ENCODE results near the gene BPTF. TPM values are rescaled to one million over a fixed set of nuclear protein-coding genes. Genes with fewer than 3 reads are reported as not detected.

The BPTF gene
- total and polyA plus RNA-seq, 2 of the 13 experiments (the other 11 are each of a cell fraction or from before 2014, with no cell fraction given) = 43.5 to 66.1 TPM

DNA sequence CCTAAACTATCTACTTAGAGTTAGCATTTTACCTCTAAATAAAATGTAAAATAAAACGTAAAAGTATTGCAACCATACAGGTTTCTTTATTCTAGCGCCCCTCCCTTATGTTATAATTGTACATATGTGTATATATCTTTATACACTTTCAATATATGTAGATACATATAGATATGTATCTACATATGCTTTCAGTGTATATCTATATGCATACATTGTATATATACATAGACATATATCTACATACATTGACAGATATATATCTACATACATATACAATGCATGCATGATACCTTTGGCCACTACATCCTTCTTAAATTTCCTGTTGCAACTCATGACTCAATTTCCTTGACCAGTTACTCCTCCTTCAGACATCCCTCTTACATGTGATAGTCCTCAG, 16.7 kb downstream of the BPTF start:
- no peak for FAIRE-seq
- in situ Hi-C loops (cut with HindIII; ENCODE audit: extremely low pct_ligation_motif_present, low pct_unique_long_range_greater_than_20kb) (no loop called here), intact Hi-C loops (cut with micrococcal nuclease; ENCODE audit: unreplicated experiment) (no loop called here)
- Histone ChIP-seq H3K9me3 (ENCODE audit: low read length) (no peaks in the 10 kb centered on the region), H4K20me1 (ENCODE audit: insufficient read depth, low read length) (peaks cover 25% of the 10 kb centered on the region), H3K79me2 (ENCODE audit: insufficient read depth, low read length) (peaks cover 88% of the 10 kb centered on the region), H3K27ac (ENCODE audit: extremely low read length, insufficient read depth, low read length) (no peak overlapping the region), H3K27me3 (ENCODE audit: control insufficient read depth in 1 of 2, insufficient read depth in 2 of 2, low read length in 2 of 2) (no peaks in the 10 kb centered on the region), H3K4me3 (replicated peaks in 1 of 3; ENCODE audit: insufficient read depth in 1 of 3, low read depth in 2 of 3, low read length in 3 of 3) (no peak overlapping the region), H3K4me1 (ENCODE audit: insufficient read depth, low read length) (peaks cover 22% of the 10 kb centered on the region), H3K9ac (ENCODE audit: insufficient read depth, low read depth, low read length) (no peak overlapping the region), H2AFZ (ENCODE audit: low read length) (no peak overlapping the region), H3K4me2 (ENCODE audit: low read depth, low read length) (no peak overlapping the region), H3K36me3 (replicated peaks in 1 of 2; ENCODE audit: control insufficient read depth in 1 of 2, insufficient read depth in 2 of 2, low read length in 2 of 2) (0 out of 5 replicates have a peak, but pooled peaks cover 0 to 4% of the 10 kb centered on the region in 2 experiments)
- TF ChIP-seq ZNF530 (CRISPR knock-in tag; IDR thresholded peaks at IDR 0.05; ENCODE audit: low read depth) (no peak), ZNF296 (CRISPR knock-in tag; conservative IDR thresholded peaks at IDR 0.05) (no peak), MIER3 (CRISPR knock-in tag; IDR thresholded peaks at IDR 0.05; ENCODE audit: borderline replicate concordance) (no peak), RFX5 (IDR thresholded peaks at IDR 0.05; ENCODE audit: low read depth, low read length) (no peak), HNRNPLL (IDR thresholded peaks at IDR 0.05; ENCODE audit: low read depth, low read length, poor library complexity, severe bottlenecking) (no peak), ZNF550 (CRISPR knock-in tag; IDR thresholded peaks at IDR 0.05; ENCODE audit: borderline replicate concordance) (no peak), ZNF446 (CRISPR knock-in tag; IDR thresholded peaks at IDR 0.05) (no peak), SRY (CRISPR knock-in tag; IDR thresholded peaks at IDR 0.05) (no peak), SIN3A (IDR thresholded peaks at IDR 0.05; ENCODE audit: borderline replicate concordance, low read depth, low read length) (no peak)
- TF ChIP-seq, protein P1, sequence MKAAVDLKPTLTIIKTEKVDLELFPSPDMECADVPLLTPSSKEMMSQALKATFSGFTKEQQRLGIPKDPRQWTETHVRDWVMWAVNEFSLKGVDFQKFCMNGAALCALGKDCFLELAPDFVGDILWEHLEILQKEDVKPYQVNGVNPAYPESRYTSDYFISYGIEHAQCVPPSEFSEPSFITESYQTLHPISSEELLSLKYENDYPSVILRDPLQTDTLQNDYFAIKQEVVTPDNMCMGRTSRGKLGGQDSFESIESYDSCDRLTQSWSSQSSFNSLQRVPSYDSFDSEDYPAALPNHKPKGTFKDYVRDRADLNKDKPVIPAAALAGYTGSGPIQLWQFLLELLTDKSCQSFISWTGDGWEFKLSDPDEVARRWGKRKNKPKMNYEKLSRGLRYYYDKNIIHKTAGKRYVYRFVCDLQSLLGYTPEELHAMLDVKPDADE (CRISPR knock-in tag; IDR thresholded peaks at IDR 0.05) = no peak
- DNase-seq (ENCODE audit: low spot score) = no peak
- CTCF ChIA-PET (ENCODE audit: low intra/inter-chr PET ratio, low total read pairs) = no interaction called here
- POLR2A ChIA-PET = no interaction called here
- BruUV-seq (replicated peaks) = no TSS peak
- WGBS (ENCODE audit: low lambda C conversion rate) = 97% methylated on average over 2 of the region's 2 CpGs
- ATAC-seq = no peak

Data from HepG2 (cell line).